PFSK-1 (cell line): Measurements from ENCODE around the gene SH3GL1.

ENCODE experiments used
- SIN3A ChIP-seq: IDR thresholded peaks from 2 replicates; pipeline ENCODE4 v1.6.1; 2012; ENCODE audit warnings: mild to moderate bottlenecking, low read length, moderate library complexity, borderline replicate concordance; ENCODE audit not compliant: insufficient read depth
- TAF1 ChIP-seq: IDR thresholded peaks from 2 replicates; pipeline ENCODE4 v1.6.1; 2012; ENCODE audit warnings: low read length, control low read depth, borderline replicate concordance; ENCODE audit not compliant: insufficient read depth

- no peak for TF ChIP-seq TAF1
- no peak for TF ChIP-seq SIN3A
These were observed 54.3 kb downstream of the SH3GL1 start for GRCh38 chr19:4346020-4346383.
